Stimulated activated CD8-positive, alpha-beta memory T cell treated with anti-CD3 and anti-CD28 coated beads, Interleukin-12 subunit alpha, Interleukin-12 subunit beta, amount 100 ng/mL, for 1 hour (primary cell): Measurements from ENCODE around the gene TCF4.

ENCODE experiments used
- DNase-seq: peaks from one replicate; pipeline ENCODE4 v3.0.0-alpha.2; 2020; ENCODE audit warnings: low read depth

Gene TCF4

DNA sequence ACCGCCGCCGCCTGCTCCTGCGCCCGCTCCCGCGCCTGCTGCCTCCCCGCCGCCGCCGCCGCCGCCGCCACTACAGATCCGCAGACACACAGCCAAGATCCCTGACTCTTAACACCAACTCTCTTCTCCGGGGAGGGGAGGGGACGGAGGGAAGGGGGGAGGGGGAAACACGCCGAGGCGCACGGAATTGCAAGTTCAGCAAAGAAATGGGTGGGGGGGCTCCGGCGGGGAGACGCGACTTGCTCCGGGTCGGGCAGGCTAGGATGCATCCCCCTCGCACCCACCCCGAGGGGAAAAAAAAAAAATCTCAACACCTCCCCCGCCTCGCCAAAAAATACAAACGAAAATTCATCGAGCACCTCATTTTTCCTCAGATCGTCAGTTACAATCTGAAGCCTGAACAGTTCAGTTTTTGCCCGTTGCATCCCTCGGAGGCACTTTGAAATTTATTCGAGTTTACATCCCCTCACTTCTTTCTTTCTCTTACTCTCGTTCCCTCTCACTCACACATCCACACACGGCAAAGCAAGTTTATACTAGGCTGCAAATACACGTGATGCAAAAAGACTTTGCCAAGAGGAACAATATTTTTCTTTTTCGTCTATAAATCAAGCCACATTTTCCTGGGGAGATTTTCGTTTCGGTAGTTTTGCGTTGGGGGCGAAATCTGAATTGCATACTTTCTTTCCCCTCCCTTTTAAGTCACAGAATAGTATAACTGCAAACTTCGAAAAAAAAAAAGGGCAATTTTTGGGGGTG, at the start of gene TCF4:
TSS of gene TCF4 (minus strand) at position 82 of the 759 bp plus-strand sequence. CDS start 1,076 bp downstream, outside the sequence.
- DNase-seq = no peak

DNA sequence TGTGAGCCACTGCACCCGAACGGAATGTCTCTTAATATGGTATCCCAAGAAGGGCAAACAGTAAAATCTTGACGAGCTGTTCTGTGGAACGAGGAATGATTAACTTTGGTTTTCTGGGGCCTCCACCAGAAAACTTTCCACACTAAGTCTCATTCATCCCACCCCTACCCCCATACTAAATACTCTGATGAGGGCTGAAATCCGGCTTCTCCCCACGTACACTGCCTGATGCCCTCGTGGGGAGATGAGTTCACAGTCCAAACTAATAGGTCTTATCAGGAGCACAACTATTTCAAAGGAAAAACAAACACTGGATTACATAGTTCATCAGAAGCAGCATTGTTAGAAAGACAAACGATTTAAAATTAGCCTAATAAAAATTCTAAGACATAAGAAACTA, 49.2 kb upstream of the TCF4 start:
- no peak for DNase-seq

DNA sequence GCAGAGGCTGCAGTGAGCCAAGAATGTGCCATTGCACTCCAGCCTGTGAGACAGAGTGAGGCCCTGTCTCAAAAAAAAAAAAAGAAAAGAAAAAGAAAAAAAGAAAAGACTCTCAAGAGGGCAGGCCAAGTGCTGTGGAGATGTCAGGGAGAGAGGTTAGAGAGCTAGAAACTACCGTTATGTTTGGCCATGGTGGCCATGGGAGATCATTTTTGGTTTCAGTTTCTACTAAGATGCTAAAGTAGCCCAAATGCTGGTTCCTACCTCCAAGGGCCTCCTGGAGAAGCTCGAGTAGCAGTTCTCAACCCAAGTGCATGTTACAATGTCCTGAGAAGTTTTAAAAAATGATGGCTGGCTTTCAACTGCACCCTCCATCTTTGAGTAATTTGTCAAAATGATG, 47.4 kb upstream of the TCF4 start:
- DNase-seq = no peak

DNA sequence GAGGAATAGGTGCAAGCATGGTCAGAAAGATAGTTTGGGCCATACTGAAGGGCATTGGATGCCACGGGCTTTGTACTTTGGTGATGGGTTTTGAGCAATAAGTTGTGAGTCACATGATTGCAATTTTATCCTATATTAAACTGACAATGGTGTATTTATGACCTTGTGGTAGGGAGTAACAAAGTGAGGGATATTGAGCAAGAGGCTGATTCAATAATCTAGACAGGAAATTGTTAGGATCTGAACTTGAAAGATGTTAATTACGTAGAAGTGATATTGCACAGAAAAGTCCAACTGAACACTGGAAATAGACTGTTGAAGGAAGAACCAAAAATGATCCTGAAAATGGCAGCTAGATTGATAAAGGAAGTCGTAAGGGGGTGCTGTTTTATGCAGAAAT, 46.6 kb upstream of the TCF4 start:
- no peak for DNase-seq

DNA sequence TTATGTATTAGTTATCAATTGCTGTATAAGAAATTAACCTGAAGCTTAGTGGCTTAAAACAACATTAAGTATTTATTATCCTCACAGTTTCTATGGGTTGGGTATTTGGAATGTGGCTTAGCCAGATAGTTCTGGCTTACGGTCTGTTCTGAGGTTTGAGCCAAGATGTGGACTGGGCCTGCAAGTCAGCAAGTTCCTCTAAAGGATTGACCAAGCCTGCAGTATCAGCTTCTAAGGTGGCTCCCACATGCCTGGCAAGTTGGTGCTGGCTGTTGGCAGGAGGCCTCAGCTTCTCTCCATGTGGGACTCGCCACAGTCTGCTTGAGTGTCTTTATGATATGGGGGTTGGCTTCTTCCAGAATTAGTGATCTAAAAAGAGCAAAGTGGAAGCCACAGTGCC, 45.0 kb upstream of the TCF4 start:
- DNase-seq = no peak

DNA sequence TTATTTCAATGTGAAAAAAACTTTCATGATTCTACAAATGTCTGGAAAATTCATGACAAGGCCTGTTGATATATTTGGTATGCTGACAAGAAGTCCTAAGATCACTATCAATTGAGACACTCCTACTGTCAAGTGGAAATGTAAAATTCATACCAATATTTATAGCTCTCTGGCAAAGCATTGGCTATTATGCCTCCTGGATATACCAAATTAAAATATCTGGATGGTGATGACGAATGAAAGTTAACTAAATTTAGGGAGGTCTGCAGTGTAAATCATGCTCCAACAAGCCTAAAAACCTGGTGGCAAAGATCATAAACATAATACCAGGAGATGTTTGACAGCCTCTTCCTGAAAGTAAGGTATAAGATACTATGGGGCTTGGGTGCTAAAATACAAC, 41.1 kb upstream of the TCF4 start:
- DNase-seq = no peak

DNA sequence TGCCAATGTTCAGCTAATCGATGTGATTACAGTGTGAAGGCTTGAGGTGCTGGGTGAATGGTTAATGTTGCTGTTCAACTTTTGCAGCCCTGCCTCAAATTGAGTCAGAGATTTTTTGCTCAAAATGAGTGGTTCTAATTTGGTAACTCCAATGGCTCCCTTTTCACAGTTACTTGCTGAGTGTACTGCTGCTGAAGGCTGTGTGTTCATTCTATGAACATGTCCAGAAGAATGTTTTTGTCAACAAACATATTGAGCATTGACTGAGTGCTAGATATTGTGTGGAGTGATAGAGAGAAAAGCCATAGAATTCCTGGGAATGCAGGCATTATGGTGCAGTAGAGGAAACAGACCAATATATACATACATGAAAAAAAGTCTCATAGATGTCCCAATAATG, 39.0 kb upstream of the TCF4 start:
- DNase-seq = no peak

DNA sequence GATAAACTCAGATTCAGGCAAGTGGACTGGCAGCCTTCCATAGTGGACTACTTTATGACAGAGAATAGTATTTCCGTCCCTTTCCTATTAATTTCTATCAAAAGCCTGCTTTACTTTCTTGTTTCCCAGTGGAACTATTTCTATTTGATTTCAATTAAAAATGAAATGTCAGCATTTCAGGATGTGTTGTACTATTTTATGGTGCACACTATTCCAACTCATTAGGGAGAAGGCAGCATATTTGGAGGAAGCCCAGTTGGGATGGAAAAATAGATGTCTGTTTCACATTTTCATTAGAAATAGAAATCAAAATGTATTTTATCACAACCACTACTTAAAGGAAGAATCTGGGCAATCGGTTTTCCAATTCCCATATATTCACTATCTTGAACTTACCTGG, 37.9 kb upstream of the TCF4 start:
- no peak for DNase-seq

DNA sequence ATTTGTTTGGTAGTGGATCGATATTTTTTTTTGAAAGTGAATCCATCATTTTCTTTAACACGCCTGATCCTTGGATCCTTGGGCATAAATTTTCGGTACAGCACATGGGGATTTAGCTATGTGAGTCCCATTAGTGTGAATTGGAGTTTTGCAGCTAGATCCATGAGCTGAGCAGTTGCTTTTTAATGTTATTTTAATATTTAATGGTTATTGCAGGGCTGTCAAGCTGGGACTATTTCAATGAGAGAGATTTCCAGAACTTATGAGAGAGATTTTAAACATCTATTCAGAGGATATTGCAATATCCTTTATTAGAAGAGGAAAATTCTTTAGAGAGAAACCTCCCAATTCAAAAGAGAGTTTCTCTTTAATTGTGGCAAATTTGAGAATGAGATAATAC, 35.6 kb upstream of the TCF4 start:
- DNase-seq = no peak

DNA sequence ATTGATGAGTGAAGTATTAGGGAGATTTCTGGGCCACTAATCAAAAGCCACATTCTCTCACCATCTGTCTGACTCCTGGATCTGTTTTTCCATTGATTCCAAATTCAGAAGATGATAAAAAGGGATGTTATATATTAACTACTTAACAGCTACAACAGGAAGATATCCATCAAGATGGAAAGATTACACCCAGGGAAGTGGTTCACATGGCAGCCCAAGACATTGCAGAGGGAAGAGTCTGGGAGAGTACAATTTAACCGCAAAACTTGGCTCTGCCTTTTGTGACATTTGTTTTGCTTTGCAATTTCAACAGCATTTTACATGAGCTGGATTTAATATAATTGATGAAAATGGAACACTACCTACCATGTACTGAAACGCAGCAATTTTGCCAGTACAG, 22.5 kb upstream of the TCF4 start:
- DNase-seq = no peak

DNA sequence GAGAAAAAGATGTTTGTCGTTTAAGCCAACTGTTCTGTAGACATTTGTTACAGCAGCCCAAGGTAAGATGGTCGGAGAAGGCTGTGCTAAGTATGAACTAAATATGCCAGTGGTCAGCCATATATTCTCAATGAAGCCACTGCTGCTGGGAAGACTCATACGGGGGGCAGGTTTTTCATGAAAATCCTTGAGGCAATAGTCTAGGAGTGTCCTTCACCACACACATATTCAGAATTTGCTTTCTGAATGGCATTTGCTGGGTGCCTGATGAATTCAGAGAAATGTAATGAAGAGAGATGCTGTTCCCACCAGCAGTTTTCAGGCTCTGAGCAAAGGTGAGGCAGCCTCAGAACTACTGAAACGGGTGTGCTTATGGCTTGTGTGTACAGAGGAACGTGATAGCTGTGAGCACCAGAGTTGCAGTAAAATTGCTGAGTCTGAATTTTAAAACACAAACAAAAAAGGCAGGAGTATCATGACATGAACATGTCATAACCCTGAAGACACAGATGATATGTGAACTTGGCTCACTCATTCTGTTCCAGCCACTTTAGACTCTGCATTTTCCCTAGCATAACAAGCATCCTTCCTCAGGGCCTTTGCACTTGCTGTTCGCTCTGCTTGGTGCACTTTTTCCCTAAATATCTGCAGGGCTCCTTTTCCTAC, 21.3 kb upstream of the TCF4 start:
- DNase-seq = no peak

DNA sequence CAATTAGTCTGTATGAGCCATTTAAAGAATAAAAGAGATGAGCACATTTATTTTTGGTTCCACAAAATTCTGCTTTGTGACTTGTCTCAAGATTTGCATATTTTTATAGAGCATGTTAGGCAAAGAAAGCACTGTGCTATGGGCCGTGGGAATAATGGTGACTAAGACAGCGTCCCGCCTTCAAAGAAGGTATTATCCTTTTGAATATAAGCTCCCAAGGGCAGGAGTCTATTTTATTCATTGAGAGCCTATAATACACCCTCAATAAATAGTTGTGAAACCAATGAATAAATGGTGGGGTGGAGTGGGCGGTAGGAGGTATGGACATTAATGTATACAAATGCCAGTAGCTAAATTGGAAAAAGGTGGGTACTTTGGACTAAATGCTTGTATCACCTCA, 20.5 kb upstream of the TCF4 start:
- DNase-seq = no peak

DNA sequence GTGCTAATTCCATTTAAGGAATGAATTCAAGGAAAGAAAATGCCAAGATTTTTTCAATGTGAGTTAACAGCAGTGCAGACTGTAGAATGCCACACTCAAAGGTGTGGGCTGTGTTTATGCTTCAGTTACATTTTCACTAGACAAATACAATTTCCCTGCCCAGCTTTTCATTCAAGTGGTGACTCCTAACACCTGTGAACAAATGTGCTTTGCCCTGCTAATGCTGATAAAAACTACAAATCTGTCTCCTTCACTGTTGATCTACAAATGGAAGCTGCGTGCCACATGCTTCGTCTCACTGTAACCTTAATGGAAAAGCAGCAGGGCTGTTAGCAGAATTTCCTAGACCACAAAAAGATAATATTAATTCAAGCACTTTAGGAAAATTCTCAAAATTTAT, 19.8 kb upstream of the TCF4 start:
- no peak for DNase-seq

DNA sequence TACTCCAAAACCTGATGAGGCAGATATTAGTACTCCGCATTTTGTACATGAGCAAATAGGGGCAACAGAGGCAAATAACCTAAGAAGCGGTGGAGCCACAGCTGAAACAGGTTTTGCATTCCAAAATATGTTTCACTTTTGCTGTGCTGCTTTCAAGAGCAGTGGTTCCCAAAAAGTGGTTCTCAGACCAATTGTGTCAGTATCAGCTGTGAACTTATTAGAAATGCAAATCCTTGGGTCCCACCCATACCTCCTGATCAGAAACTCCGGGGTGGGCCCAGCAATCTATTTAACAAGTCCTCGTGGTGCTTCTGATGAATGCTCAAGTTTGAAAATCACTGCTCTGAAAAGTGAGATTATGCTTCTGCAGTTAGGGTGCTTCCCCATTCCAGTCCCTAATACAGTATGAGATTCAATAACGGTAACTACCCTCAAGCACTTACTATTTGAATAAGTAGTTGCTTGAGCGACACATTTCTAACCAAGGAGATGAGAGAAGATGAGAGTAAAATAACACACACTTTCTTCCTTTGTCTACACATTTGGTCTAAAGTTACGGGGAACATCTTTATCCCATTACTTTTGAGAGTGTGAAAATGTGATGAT, 17.8 kb upstream of the TCF4 start:
- DNase-seq = no peak

DNA sequence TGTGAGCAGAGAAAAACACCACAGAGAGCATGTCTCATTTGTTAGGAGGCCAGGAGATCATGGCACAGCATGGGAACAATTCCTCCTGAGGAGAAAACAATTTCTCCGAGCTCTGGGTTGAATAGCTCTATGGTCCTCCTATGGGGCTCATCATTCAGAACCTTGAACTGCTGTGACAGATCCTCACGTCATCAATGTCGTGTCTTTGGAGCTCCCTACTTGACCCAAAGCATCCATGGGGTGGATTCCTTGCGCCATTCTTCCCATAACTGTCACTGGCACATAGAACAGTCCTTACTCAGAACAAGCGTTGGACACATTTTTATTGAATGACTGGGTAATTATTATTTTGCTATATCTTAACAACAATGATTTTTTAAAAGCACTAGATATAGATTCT, 15.8 kb upstream of the TCF4 start:
- no peak for DNase-seq

DNA sequence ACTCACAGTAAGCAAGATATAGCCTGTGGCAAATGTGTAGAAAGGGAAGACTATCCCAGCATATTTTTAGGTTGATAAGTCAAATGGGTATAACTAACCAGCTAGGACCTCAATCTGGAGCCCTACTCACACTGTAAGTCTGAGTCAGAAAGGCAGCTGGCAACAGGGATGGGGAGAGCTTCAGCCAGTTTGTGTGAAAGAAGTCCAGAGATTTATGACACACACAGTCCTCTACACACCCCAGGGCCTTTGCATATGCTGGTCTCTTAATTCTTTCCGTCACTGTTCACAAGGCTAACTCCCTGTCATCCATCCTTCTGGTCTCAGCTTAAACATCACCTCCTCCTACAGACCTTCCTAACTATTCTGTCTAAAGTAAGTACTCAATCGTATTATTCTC, 5.9 kb upstream of the TCF4 start:
- DNase-seq = no peak

DNA sequence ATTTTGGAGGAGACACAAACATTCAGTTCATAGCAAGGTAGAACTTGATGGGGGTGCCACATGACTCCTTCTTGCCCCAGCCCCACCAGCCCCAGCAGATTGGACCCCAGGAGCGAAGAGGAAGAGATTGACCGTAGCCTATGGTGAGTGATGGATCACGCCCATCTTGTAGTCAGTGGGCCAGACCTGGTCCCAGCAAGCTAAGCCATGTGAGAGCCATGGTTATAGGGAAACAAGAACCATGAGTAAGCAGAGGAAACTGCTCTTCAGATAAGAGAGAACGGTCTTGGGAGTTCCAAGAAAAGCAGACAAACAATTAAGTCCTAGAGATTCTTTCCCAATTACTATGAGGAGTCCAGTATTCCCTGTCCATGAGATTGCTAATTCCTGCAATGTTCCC, 4.6 kb upstream of the TCF4 start:
- DNase-seq = no peak

DNA sequence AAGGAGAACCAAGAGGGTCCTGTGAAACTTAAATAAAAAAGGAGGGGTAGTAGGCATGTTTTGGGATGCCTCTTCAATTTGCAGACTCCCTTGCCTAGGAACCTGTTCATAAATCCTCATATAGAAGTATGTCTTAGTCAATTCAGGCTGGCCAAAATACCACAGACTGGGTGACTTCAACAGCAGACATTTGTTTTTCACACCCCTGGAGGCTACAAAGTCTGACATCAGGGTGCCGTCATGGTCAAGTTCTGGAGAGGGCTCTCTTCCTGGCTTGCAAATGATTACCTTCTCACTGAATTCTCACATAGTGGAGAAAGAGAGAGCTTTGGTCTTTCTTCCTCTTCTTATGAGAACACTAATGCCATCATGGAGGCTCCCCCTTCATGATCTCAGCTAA, 4.1 kb upstream of the TCF4 start:
- no peak for DNase-seq

DNA sequence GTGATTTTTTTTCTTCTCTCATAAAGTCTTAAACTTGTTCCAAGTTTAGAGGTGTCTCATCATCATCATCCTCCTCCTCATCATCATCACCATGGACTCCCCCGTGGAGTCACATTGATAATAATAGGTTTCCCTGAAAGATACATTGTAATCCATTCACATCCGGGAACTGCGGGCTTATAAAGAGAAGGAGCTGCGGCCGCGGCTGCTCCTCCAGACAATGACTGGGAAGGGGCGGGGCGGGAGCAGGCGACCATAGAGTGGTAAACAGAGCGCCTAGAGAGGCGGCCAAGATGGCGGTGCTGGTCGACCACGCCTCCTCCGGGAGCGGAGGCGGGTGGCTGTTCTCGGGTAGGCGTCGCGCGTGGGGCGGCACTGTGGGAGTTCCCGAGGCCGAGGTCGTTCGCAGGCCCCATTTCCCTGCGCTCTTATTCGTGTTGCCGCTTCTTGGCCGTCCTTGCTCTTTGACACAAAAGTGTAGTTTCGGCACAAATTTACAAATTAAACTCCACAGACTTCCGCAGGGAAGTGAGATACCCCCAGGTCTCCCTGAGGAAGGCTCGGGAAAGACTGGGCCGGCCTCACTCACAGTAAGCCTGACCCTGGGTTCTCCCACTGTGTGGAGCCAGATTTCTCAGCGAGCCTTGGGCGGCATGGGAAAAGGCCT, 1.8 kb upstream of the TCF4 start:
- DNase-seq = peak; percentile 50

DNA sequence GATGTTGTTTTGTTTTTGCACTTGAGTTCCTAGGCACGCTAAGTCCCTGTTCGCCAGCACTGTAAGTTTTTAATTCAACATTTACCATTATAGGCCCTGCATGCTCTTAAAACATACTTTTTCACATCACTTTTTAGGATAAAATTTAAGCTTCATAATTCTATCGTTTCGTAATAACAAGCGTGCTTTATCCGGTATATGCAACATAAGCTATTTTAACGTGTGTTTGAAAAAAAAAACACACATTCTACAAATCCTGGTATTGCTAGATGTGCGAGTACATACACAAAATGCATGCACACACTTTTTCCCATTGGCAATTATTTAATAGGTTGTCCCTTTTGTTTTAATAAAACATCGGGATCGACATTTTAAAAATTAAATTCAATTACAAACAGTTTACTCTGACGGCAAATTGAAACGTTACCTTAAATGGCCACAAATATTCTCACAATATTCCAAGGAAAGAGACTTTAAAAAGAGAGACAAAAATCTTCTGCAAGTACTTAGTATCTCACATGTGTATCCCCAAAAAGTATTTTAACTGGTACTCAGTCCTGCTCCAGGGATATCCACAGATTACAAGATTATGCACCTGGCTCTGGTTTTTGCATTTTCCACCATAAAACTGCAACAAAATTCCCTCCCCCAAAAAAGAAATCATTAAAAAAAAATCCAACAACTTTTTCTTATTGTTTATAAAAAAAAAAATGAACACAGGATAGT, 1.0 kb upstream of the TCF4 start:
- no peak for DNase-seq

DNA sequence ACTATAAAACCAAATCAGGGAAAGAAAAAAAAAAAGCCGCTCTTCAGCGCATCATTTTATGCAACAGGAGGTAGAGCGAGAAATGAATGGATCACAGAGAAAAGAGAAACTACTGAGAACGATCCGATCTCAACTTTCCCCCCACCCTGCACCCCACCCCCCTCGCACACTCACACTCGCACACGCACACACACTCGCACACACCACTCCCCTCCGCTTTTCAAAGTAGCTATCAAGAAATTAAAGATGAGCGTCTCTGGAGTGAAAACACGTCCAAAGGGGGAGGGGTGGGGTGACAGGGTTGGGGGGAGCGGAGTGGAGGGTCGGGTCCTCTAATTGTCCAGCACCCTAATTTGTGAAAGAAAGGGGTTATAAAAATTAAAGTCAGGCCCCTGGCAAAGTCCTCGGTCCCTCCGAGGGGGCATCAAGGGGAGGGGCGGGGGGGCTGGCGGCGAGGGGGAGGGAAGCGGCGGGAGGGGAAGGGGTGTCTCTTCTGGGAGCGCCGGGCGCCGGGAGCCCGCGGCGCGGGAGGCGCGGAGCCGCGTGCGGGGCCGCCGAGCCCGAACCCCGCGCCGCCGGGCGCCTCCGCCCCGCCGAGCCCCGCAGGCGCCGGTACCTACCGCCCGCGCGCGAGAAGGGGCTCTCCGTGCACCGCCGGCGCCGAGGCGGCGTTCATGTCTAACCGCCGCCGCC, 428 bp downstream of the TCF4 start:
- DNase-seq = no peak
